Stimulated activated CD4-positive, alpha-beta T cell treated with anti-CD3 and anti-CD28 coated beads, TNF-alpha, amount 100 ng/mL, for 4 hours (primary cell): Measurements from ENCODE around the gene RSBN1.

Experiments
- DNase-seq, 3 experiments: peaks; one replicate each; pipeline ENCODE4 v3.0.0-alpha.2; 2020; ENCODE audit warnings: low read depth in 3 of 3

Gene RSBN1

DNA sequence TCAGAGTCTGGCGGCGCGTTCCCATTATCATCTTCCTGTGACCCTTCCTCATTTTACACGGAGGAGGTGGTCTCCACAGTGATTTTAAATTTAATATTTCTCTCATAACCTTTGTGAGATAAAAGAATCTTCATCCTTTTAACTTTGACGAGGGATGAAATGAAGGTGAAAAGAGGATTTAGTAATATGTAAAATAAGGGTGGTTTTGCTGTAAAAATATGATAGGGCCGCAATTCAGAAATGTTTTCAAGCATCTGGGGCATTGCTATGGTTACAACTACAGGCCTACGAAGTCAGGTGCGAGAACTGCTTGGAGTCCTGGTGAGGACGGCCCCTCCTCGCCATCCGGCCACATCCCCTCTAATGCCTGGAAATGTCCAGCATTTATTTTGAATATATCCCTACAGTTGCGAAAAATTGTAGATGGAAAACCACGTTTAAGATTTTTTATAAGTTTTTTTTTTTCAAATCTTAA is 422 bp upstream of the RSBN1 start:
- DNase-seq, result no peak

- DNase-seq, result peak in 2 of 3 experiments; percentile 1 to 4
Measured at GRCh38 chr1:113811156-113811887, 954 bp downstream of the RSBN1 start.

DNA sequence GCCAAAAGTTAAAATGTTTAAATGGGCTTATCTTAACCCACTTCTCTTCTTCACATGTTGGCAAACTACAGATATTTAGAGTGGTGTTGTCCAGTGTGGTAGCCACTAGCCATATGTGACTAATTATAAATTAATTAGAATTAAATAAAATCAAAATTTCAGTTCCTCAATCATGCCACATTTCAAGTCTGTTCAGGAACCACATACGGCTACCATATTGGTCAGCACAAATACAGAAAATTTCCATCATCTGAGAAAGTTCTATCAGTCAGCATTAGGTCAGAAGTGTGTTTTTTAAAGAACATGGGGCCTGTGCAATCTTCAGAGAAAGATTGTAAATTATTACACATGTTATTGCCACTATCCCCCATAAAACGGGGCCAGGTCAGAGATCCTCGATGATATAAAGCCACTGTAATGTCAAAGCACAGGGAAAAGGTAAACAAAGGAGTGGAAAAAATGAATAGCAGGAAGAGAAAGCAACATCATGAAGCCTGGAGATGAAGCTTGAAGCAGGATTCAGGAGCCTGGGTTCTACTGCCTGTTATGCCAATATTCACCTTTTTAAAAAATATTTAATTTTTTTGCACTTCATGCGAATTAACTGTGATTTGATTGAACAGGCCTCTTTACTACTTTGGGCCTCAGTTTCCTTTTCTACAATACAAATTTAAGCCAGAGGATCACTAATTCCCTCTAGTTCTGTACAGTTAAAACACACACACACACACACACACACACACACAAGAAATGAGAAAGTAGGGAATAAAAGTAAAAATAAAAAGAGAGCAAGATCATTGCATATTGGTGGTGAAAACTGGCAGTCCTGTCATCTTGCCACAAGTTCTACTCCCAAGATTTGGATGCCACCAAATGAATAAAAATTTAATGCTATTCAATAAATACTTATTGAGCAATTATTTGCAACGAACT is 2.3 kb downstream of the RSBN1 start:
- no peak for DNase-seq

DNA sequence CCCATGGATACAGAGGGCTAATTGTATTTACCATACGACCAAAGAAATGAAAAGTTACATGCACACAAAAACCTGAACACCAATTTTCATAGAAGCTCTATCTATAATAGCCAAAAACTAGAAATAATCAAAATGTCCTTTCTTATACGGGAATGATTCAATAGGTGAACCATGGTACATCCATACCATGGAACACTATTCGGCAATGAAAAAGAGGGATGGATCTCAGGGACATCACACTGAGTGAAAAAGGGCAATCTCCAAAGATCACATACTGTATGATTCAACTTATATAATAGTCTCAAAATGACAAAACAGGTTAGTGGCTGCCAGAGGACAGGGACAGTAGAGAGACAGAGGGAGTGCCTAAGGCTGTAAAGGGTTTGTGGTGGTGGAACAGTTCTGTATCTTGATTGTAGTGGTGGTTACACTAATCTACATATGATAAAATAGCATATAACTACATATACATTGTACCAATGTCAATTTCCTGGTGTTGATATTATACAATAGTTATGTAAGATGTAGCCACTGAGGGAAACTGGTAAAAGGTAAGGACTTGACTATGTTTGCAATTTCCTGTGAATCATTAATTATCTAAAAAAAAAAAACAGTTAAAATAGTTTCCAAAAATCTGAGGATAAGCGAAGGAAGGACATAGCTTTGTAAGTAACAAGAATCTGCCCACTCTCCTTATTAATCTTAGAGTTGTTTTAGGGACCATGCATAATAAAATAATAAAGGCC is 3.7 kb downstream of the RSBN1 start:
- DNase-seq, result no peak

DNA sequence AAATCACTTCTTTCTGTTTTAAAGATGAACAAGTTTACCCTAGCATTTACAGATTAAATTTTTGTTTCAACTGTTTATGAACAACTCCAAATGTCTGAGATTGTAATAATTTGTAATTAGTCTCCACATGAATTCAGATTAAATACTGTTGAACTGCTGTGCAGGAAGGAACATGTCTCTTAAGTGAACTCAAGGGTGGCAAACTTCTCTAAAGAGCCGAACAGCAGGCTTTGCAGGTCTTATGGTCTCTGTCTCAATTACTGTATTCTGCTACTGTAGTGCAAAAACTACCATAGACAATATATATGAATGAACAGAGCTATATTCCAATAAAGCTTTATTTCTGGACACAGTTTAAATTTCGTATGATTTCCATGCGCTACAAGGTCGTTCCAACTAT is 6.6 kb downstream of the RSBN1 start:
- no peak for DNase-seq

DNA sequence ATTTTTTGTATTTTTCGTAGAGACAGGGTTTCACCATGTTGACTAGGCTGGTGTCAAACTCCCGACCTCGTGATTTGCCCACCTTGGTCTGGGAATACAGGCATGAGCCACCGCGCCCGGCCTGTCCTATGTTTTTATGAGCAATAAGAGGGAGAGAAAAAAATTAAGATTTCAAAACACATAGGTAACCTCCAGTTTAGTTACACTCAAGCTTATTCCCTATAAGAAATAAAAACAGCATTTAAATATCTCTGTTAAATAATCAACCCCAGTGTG is 7.1 kb downstream of the RSBN1 start:
- no peak for DNase-seq

DNA sequence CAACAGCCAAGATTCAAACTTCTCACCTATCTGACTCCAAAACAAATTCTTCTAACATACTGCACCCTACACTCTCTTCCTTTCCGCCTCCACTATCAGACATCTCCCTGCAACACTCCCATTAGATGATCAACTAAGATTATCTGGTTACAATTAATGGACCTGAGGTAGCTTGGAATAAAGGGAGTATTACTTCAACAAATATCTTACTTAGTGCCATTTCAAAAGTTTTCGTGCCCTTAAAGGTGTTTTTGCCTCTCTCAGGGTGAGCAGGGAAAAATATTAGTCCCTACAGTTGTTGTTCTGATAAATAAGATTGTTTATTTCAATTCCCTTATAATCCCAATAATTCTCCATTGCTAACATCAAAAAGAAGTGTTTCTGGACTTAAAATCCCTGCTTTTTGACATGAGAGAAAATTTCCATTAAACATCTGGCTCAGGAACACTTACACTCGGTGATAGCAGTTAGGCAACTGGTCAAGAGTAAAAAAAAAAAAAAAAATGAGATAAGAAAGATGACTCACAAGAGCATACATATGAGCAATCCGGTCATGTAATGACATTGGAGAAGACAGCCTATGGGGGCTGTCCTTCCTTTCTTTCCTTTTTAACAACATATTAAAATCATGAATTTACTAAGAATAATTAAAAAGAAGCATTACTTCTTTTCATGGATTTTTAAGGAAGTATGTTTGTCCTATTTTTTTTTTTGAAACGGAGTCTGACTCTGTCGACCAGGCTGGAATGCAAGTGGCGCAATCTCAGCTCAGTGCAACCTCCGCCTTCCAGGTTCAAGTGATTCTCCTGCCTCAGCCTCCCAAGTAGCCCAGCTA is 7.6 kb downstream of the RSBN1 start:
- no peak for DNase-seq

- DNase-seq, result no peak
Measured at GRCh38 chr1:113802367-113803007, 9.8 kb downstream of the RSBN1 start.

GRCh38 chr1:113800487-113800886 is 11.8 kb downstream of the RSBN1 start:
- DNase-seq, result no peak

GRCh38 chr1:113797472-113797871 is 14.8 kb downstream of the RSBN1 start:
- DNase-seq, result no peak

GRCh38 chr1:113793878-113794834 is 18.1 kb downstream of the RSBN1 start:
- no peak for DNase-seq

DNA sequence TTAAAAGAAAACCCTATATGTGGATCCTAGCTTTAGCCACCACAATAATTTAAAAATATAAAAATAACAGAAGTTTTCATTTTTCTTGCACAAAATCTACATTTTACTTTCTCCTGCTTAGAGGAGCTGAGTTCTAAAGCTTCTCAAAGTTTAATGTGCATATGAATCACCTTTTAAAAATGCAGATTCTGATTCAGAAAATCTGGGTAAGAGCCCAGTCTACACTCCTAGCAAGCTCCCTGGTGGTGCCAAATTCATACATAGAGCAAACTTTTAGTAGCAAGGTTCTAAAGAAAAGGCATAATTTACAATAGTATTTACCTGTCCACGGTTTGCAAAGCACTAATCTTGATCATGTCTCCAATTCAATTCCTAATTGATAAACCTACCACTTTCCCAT is 19.3 kb downstream of the RSBN1 start:
- DNase-seq, result no peak

DNA sequence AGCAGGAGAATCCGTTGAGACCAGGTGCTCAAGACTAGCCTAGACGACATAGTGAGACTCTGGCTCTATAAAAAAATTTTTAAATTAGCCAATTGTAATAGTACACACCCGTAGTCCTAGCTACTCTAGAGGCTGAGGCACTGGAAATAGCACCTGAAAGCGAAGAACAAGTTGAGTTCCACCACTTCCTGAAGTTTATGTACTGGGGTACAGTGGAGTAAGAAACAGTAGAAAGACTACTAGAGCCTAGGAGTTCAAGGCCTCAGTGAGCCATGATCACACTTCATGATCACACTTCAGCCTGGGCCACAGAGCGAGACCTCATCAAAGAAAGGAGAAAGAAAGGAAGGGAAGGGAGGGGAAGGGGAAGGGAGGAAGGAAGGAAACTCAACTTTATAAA is 19.8 kb downstream of the RSBN1 start:
- DNase-seq, result no peak

- DNase-seq, result no peak
Measured at GRCh38 chr1:113788802-113789201, 23.5 kb downstream of the RSBN1 start.

DNA sequence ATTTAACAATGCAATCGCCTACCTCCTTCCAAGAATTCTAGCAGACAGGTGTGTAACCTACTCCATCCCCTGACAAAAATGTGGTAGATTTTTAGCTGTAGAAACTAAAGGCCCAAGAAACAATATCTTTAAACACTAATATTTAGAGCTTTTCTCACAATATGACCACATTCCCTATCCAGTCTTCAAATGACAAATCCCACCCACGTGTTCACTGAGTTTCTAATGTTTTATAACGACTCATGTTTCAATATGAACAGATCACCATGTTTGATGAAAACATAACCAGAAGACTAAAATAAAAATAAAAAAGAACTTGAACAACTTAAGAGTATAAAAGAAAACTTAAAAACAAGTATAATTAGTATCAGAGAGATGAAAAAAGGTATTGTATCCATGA is 24.6 kb downstream of the RSBN1 start:
- DNase-seq, result no peak

GRCh38 chr1:113786069-113786468 is 26.2 kb downstream of the RSBN1 start:
- no peak for DNase-seq

DNA sequence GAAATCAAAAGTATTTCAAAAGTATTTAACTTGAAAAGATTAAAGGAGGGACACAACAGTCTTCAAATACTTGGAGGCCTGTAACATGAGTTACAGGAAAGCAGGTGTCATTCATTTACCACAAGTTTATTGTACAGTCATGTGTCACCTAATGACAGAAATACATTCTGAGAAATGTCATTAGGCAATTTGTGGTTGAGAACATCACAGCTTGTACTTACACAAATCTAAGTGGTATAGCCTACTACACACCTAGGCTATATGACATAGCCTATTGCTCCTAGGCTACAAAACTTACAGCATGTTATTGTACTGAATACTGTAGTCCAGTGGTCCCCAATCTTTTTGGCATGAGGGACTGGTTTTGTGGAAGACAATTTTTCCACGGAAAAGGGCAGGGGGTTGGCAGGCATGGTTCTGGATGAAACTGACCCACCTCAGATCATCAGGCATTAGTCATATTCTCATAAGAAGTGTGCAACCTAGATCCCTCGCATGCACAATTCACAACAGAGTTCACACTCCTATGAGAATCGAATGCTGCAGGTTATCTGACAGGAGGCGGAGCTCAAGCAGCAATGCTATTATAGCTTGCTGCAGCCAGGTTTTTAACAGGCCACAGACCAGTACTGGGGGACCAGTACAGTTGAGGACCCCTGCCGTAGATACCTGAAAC is 28.0 kb downstream of the RSBN1 start:
- peak in 1 of 3 experiments; percentile 1 for DNase-seq

DNA sequence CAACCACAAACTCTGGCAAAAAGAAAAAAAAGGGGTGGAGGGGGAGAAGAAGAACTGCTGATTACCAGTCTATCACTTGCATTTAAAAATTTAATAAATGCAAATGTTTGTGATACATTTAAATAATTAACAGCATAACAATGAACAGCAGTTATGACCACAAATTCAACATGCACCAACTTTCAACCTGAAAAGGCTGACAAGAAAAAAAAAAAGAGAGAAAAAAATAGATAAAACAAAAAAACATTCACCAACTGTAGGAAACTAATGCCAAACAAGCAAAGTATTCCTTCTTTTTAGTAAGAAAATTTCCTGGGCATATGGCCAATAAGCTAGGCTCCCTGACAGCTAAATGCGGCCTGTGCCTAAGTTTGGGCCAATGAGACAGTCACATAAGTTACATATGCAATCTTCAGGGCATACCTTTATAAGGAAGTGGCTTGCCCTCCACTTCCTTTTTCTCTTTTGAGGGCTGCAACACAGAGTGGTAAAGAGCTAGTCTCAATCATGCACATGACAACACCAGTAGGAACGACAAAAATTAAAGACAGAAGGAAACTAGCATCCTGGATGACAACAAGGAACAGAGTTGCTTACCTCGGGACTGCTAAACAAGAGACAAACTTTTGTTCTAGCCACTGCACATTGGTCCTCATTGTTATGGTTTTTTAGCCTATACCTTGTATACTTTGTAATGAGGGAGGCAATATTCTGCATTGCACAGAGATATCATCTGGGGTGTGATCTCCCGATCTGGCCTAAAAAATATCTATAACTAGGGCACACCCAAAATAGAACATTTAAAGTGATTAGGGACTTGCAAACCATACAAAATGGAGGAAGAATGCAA is 28.8 kb downstream of the RSBN1 start:
- no peak for DNase-seq
